ENCODE measurements around the gene CWC22. TPM values are rescaled to one million over a fixed set of nuclear protein-coding genes. Genes with fewer than 3 reads are reported as not detected.
"Not testable (repeated sequence)": the region's sequence is repeated elsewhere in the genome, so short reads cannot be mapped to it uniquely, and the experiment has no call there.

CWC22 gene
- total and polyA plus RNA-seq, 2 experiments from 2014 or later = 15.7 to 17.6 TPM

GRCh38 chr2:179965291-179966258 lies 41.5 kb downstream of the CWC22 start:
- Histone ChIP-seq H3K4me3 (no peak overlapping the region), H3K36me3 (replicated peaks; ENCODE audit: insufficient read depth, low read depth) (peaks cover 3% of the 10 kb centered on the region), H3K4me1 (ENCODE audit: insufficient read depth) (no peaks in the 10 kb centered on the region), H2AFZ (no peak overlapping the region), H3K27me3 (no peaks in the 10 kb centered on the region), H3K79me2 (no peaks in the 10 kb centered on the region), H3K27ac (no peak overlapping the region), H3K9me2 (replicated peaks; ENCODE audit: insufficient read depth) (no peaks in the 10 kb centered on the region), H3K9me3 (ENCODE audit: low read depth) (no peaks in the 10 kb centered on the region), H4K20me1 (ENCODE audit: insufficient read depth, poor library complexity, severe bottlenecking) (no peaks in the 10 kb centered on the region), H3K4me2 (no peak overlapping the region)
- no peak for DNase-seq (ENCODE audit: low spot score)
- TF ChIP-seq EZH2 (IDR thresholded peaks at IDR 0.05; ENCODE audit: borderline replicate concordance) (no peak), EZH2phosphoT487 (IDR thresholded peaks at IDR 0.05; ENCODE audit: low read depth, severe bottlenecking, unreplicated experiment) (no peak)
- WGBS (ENCODE audit: low lambda C conversion rate, missing lambda C conversion rate) = 99% methylated on average over 7 of the region's 7 CpGs

GRCh38 chr2:179963626-179964025 lies 43.5 kb downstream of the CWC22 start:
- no peak for DNase-seq (ENCODE audit: low spot score)
- no peak for TF ChIP-seq EZH2 (IDR thresholded peaks at IDR 0.05; ENCODE audit: borderline replicate concordance)
- TF ChIP-seq CTCF (IDR thresholded peaks at IDR 0.05; ENCODE audit: poor library complexity) = no peak
- no peak for TF ChIP-seq EZH2phosphoT487 (IDR thresholded peaks at IDR 0.05; ENCODE audit: low read depth, severe bottlenecking, unreplicated experiment)
- H2AFZ ChIP-seq = no peak overlapping the region
- no peak overlapping the region for H3K27ac ChIP-seq
- H3K36me3 ChIP-seq (replicated peaks; ENCODE audit: insufficient read depth, low read depth) = peaks cover 3% of the 10 kb centered on the region
- H3K4me3 ChIP-seq = no peak overlapping the region
- H3K9me2 ChIP-seq (replicated peaks; ENCODE audit: insufficient read depth) = no peaks in the 10 kb centered on the region
- WGBS (ENCODE audit: low lambda C conversion rate, missing lambda C conversion rate) = 88% methylated on average over 4 of the region's 4 CpGs
- H3K27me3 ChIP-seq = no peaks in the 10 kb centered on the region
- no peak overlapping the region for H3K4me2 ChIP-seq
- no peaks in the 10 kb centered on the region for H3K4me1 ChIP-seq (ENCODE audit: insufficient read depth)
- no peaks in the 10 kb centered on the region for H3K79me2 ChIP-seq
- H4K20me1 ChIP-seq (ENCODE audit: insufficient read depth, poor library complexity, severe bottlenecking) = no peaks in the 10 kb centered on the region
- no peaks in the 10 kb centered on the region for H3K9me3 ChIP-seq (ENCODE audit: low read depth)

- not testable (repeated sequence) for H3K79me2 ChIP-seq; H3K4me1 ChIP-seq (ENCODE audit: insufficient read depth); H3K4me2 ChIP-seq; H4K20me1 ChIP-seq (ENCODE audit: insufficient read depth, poor library complexity, severe bottlenecking); H3K36me3 ChIP-seq (replicated peaks; ENCODE audit: insufficient read depth, low read depth); H3K27me3 ChIP-seq; H3K4me3 ChIP-seq; H3K27ac ChIP-seq; DNase-seq (ENCODE audit: low spot score); H3K9me3 ChIP-seq (ENCODE audit: low read depth); H2AFZ ChIP-seq; H3K9me2 ChIP-seq (replicated peaks; ENCODE audit: insufficient read depth)
- WGBS (ENCODE audit: low lambda C conversion rate, missing lambda C conversion rate) = 93% methylated on average over 4 of the region's 4 CpGs
Measured at GRCh38 chr2:179958251-179958650, 48.8 kb downstream of the CWC22 start.

GRCh38 chr2:179954026-179954425 lies 53.1 kb downstream of the CWC22 start:
- H3K79me2 ChIP-seq = no peaks in the 10 kb centered on the region
- H3K4me2 ChIP-seq = no peak overlapping the region
- H3K27me3 ChIP-seq = no peaks in the 10 kb centered on the region
- TF ChIP-seq EZH2 (IDR thresholded peaks at IDR 0.05; ENCODE audit: borderline replicate concordance) = no peak
- no peak for TF ChIP-seq EZH2phosphoT487 (IDR thresholded peaks at IDR 0.05; ENCODE audit: low read depth, severe bottlenecking, unreplicated experiment)
- no peak for TF ChIP-seq CTCF (IDR thresholded peaks at IDR 0.05; ENCODE audit: poor library complexity)
- no peak for DNase-seq (ENCODE audit: low spot score)
- H3K4me3 ChIP-seq = no peak overlapping the region
- H3K27ac ChIP-seq = no peak overlapping the region
- H3K36me3 ChIP-seq (replicated peaks; ENCODE audit: insufficient read depth, low read depth) = no peaks in the 10 kb centered on the region
- no peaks in the 10 kb centered on the region for H3K9me2 ChIP-seq (replicated peaks; ENCODE audit: insufficient read depth)
- no peaks in the 10 kb centered on the region for H3K4me1 ChIP-seq (ENCODE audit: insufficient read depth)
- no peak overlapping the region for H2AFZ ChIP-seq
- 84% methylated on average over 4 of the region's 4 CpGs for WGBS (ENCODE audit: low lambda C conversion rate, missing lambda C conversion rate)
- no peaks in the 10 kb centered on the region for H4K20me1 ChIP-seq (ENCODE audit: insufficient read depth, poor library complexity, severe bottlenecking)
- H3K9me3 ChIP-seq (ENCODE audit: low read depth) = no peaks in the 10 kb centered on the region
